GM19372 (cell line): ENCODE measurements around the gene MYH16.
"Not testable (repeated sequence)": the region's sequence is repeated elsewhere in the genome, so short reads cannot be mapped to it uniquely, and the experiment has no call there.

Experiments used
- ATAC-seq: cut with Tn5 transposase; IDR thresholded peaks from one replicate; pipeline ENCODE4 v1.9.1; 2021; ENCODE audit warnings: mild to moderate bottlenecking, low read depth, moderate library complexity; ENCODE audit not compliant: unreplicated experiment

The MYH16 gene

DNA sequence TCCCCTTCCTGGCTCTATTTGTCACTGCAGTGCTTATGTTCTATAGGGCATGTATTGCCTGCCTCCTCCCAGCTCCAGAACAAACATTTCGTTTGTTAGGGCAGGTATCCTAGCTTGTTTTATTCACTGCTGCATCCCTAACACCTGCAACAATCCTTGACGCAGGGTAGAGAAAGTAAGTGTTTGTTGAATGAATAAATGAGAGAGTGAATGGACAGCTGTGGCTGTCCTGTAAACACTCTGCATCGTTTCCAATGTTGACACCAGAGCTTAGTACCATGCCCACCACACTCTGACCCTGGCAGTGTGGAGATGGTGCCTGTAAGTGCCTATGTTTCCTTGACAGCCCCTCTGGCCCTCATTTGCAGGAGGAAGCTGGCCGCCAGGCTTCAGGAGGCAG lies 21.0 kb downstream of the MYH16 start:
- no peak for ATAC-seq

DNA sequence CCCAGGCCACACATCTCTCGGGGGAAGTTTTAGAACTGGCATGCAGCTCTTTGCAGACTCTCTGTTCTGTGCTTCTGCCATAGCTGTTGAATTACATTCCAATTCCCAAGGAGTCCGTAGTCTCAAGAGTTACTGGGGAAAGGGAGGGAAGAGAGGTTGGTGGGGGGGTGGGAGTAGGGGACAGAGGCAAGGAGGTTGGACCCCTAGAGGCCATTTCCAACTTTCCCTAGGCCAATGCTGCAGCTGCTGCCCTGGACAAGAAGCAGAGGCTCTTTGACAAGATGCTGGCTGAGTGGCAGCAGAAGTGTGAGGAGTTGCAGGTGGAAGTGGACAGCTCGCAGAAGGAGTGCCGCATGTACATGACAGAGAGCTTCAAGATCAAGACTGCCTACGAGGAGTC lies 23.8 kb downstream of the MYH16 start:
- no peak for ATAC-seq

DNA sequence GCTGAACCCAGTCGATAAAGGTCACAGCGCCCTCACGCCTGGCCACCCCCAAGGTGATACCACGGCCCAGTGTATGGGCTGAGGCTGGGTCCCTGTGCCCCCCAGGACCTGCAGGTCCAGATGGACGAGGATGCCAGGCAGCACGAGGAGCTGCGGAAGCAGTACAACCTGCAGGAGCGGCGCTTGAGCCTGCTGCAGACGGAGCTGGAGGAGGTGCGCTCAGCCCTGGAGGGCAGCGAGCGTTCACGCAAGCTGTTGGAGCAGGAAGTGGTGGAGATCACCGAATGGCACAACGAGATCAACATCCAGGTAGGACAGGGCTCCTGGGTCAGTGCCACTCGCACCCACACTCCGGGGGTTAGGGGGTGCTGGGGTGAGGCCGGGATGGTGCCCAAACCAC lies 28.9 kb downstream of the MYH16 start:
- ATAC-seq, result no peak

DNA sequence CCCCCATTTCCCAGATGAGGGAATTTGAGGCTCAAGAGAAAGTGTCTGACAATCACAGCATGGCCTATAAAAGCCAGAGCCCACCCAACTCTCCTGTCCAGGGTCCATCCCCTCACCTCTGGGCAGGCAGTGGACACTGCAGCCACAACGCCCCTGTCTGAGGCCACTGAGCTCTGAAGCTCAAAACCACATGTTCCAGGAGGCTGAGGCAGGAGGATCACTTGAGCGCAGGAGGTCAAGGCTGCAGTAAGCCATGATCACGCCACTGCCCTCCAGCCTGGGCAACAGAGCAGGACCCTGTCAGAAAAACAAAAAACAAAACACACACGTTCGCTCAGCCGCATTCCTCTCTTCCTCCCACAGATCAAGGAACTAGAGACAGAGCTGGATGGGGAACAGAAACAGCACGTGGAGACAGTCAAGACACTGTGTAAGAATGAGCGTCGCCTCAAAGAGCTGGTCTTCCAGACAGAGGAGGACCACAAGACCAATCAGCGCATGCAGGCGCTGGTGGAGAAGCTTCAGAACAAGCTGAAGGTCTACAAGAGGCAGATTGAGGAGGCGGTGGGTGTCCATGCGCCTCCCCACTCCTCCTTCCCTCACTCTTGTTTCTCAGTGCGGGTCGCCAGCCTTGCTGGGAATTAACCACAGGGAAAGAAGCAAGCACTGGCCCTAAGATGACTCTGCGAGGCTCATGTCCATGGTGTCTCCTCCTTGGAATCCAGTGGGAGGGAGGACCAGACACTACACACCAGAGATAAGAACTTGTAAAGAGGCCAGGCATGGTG lies 33.0 kb downstream of the MYH16 start:
- ATAC-seq, result no peak

DNA sequence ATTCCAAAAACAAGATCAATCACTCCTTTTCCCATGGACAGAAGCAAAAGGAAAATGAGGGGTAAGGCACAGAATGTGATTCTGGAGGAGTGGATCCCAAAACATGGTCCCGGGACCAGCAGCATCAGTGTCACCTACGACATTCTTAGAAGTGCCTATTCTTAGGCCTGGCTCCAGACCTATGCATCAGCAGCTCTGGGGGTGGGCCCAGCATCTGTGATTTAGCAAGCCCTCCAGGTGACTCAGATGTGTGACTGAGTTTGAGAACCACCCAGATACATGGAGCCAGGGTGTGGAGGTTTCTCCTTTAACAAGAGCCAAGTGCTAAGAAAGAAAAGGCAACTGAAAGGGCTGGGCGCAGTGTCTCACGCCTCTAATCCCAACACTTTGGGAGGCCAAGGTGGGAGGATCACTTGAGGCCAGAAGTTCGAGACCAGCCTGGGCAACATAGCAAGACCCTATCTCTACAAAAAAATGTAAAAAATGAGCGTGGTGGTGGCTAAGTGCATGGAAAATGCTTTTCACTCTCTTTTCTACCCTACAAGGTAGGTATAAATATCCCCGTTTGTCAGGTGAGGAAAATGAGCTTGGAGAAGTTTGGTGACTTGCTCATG lies 35.9 kb downstream of the MYH16 start:
- ATAC-seq, result no peak

DNA sequence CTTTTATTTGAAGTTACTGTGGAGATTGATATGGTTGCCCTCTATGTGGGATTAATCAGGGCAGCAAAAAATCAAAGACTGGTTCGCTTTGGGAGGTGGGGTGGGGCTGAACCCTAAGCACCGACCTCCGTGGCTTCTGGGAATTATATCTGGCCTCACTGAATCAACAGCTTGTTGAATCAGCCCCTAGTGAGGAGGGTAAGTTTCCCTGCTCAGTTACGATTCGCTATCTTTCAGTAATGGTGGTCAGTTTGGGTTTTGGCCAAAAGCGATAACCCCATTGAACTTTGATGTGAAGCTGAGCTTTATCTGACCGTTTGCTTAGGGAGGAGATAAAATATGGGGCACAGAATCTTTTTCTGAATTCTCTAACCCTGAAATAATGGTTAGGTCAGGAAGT lies 36.5 kb downstream of the MYH16 start:
- ATAC-seq, result no peak

DNA sequence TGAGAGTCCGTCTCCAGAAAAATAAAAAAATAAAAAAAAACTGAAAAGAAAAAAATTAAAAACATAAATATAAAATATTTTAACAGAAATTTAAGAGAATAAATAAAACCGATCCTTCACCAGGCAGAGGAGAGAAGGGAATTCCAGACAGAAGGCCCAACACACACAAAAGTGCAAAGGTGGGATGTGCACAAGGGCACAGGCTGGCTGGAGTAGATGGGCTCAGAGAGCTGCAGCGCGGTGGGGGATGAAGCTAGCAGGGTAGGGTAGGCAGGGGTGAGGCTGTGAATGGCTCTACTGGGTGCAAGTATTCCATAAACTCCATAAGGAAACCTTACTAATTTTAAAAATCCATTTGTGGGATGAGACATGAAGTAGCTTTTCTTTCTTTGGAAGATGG lies 37.4 kb downstream of the MYH16 start:
- ATAC-seq, result no peak

DNA sequence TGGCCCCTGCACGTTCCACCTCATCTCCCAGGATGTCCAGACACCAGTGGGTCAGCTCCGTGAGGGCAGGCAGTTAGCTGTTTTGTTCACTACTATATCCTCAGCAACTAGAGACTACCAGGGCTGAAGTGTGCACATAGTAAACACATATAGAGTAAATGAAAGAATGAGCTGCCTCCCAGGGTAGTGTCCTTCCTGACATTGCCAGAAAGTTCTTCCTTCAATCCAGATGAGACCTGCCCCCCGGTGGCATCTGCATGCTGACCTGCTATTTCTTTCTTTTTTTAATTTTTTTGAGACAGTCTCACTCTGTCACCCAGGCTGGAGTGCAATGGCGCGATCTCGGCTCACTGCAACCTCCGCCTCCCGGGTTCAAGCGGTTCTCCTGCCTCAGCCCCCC lies 39.1 kb downstream of the MYH16 start:
- no peak for ATAC-seq

DNA sequence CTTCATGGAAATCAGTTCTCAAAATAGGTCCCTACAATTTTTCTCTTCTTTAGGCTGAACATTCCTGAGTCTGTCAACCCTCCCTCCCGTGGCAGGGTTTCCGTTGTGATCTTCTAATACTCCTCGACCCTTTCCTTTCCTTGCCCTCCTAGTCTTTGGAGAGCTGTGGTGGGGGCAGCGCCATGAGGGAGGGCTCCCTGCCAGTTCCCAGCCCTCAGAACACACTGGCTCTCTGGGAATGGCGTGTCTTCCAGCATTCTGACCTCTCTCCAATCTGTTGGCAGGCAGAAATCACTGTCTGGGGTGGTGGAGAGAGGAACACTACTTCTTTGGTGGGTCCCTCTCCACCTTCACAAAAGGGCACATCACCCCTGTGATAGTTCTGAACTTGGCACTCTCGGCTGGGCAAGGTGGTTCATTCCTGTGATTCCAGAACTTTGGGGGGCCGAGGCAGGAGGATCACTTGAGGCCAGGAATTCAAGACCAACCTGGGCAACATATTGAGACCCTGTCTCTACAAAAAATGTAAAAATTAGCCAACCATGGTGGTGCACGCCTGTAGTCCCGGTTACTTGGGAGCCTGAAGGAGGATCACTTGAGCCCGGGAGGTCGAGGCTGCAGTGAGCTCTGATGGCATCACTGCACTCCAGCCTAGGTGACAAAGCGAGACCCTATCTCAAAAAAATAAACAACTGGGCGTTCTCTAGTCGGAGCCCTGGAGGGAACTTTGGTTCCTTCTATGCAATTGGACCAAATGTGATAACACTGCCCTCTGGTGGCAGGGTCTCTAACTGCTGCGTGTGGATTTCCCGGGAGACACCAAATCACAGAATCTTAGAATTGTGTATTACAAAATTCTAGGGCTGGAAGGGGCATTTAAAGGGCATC lies 39.9 kb downstream of the MYH16 start:
- ATAC-seq, result no peak

DNA sequence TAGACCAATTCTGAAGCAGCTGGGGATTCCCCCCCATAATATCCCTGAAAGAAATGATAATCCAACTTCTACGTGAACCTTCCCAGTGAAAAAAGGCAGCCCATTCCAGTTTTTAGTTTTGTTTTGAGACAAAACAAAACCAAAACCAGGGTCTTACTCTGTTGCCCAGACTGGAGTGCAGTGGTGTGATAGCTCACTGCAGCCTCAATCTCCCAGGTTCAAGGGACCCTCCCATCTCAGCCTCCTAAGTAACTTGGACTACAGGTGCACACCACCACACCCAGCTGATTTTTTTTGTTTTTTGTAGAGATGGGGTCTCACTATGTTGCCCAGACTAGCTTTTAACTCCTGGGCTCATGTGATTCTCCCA lies 40.5 kb downstream of the MYH16 start:
- no peak for ATAC-seq

DNA sequence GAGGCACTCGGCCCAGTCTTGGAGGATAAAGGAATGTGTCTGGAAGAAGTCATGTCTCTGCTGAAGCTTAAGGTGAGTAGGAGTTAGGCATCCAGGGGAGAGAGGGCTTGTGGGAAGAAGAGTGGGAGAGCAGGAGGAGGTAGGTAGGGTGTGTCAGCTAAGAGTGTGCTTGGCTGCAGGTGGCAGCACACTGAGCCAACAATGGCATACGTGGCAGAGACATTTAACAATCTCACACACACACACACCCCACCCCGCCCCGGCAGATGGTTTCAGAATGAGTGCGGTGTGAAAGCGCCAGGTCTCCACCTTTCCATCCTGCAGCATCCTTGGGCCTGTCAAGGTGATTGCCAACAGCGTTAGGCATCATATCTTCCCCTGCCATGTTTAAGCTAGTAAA lies 41.9 kb downstream of the MYH16 start:
- no peak for ATAC-seq

DNA sequence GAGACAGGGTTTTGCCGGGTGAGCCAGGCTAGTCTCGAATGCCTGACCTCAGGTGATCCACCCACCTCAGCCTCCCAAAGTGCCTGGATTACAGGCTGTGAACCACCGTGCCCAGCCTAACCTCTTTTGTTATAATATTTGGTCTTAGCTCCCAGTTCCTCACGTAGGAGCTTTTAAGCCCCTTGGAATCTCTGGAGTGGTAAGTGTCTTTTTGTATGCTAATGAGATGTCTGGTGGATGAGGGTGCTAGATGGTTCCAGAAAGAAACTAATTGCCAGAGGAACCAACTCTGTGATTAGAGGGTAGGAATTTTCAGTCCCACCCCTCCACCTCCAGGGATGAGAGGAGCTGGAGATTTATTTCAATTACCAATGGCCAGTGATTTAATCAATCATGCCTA lies 47.7 kb downstream of the MYH16 start:
- ATAC-seq, result no peak

DNA sequence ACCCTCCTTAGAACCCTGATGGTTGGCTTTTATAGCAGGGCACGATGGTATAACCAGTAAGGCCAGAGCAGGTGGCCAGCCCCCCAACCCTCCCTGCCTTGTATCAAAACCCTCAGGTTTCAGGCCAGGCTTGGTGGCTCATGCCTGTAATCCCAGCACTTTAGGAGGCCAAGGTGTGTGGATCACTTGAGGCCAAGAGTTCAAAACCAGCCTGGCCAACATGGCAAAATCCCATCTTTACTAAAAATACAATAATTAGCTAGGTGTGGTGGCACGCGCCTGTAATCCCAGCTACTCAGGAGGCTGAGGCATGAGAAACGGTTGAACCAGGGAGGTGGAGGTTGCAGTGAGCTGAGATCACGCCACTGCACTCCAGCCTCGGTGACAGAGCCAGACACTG lies 50.0 kb downstream of the MYH16 start:
- ATAC-seq, result not testable (repeated sequence)

DNA sequence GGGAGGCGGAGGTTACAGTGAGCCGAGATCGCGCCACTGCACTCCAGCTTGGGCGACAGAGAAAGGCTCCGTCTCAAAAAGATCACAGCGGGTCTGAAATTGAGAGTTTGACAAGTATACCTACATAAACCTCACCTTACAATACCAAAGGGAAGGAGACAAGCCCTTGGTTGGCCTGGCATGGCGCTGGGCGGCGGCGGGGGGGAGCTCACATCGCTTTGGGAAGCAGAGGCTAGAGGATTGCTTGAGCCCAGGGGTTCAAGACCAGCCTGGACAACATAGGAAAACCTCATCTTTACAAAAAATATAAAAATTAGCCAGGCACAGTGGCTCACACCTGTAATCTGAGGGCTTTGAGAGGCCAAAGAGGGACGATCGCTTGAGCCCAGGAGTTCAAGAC lies 51.9 kb downstream of the MYH16 start:
- ATAC-seq, result no peak

DNA sequence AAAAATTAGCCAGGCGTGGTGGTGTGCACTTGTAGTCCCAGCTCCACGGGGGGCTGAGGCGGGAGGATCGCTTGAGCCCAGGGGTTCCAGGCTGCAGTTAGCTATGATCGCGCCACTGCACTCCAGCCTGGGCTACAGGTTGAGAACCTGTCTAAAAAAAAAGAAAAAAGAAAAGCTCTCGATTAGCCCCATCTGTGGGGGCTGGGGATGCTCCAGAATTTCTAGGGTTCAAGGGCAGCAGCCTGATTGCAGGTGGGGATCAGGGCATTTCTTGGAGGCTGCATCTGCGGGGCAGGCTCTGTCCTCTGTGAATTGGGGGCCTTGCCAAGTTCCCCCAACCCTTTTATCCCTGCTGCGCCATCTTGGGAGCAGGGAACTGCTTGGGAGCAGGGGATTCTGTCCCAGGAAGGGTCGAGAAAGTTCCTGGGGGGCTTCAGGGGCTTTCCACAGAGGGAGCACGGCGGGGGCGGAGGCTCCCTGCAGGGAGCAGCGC lies 52.4 kb downstream of the MYH16 start:
- no peak for ATAC-seq

DNA sequence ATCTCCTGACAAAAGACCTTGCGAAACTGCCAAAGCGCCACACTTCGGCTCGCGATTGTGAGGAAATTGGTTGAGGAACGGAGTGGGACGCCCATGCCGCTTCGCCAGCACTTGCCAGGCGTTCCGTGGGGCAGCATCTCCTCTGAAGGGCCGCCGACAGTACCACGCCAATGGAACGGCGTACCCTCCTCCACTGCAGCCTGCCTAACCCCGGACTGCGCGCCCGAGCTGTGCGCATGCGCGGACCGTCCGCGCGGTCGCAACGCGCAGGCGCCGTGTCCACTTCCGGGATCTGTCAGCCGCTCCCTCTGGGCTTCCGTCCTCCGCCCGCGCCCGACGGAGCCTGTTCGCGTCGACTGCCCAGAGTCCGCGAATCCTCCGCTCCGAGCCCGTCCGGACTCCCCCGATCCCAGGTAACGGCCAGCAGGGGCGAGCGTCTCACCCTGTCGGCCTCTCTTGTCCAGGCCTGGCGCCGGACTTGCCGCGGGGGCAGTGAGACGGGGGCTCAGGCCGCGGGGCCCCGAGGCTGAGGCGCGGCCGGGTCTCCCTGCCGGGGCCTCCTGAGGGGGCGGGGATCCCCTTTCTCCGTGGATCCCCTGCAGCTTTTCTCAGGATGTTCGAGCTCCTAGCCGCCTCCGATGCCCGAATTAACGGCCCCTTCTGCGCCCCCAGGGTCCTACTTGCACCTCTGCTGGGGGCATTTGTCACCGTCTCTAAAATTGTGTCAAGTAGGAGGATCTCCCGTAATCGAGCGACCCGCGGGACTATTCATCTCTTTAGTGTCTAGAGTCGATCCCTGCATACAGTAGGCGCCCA lies 53.2 kb downstream of the MYH16 start, which contains the start of gene ARPC1A:
Gene ARPC1A, plus strand, starts transcription at position 307 of the 816 bp plus-strand sequence. CDS start 7,456 bp downstream, outside the sequence.
- ATAC-seq, result peak; percentile 93

DNA sequence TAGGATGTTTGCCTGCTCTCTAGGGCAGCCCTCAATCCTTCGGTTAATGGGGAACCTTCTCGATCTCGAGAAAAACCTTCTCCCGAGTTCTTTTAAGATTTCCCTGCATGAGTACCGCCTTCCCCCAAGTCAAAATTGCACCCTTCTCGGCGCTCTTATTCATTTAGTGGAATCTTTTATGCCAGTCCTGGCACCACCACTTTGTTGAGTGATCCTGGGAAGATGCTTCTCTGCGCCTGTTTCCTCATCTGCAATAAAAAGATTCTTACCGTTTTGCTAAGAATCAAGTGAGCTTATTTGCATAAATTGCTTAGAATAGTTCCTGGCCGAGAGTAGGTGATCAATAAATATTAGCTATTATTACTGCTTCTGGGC lies 53.8 kb downstream of the MYH16 start:
- ATAC-seq, result no peak

DNA sequence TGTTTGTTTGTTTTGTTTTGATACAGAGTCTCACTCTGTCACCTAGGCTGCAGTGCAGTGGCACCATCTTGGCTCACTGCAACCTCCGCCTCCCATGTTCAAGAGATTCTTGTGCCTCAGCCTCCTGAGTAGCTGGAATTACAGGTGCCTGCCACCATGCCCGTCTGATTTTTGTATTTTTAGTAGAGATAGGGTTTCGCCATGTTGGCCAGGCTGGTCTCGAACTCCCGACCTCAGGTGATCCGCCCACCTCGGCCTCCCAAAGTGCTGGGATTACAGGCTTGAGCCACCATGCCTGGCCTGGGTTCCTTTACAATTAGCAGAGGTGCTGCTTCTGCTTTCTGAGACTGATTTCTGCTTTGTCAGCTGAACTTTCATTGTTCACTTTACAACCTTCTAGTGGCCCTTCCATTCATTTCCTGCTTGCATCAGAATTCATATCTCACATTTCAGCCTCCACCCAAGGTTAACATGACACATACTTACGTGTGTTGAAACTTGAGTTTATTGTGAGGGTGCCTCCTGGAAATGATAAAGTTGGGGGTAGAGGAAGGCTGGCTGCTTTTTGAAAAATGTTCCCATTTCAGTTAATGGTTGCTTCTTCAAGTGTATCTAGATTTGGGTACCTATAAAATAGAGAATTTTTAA lies 57.8 kb downstream of the MYH16 start:
- not testable (repeated sequence) for ATAC-seq

DNA sequence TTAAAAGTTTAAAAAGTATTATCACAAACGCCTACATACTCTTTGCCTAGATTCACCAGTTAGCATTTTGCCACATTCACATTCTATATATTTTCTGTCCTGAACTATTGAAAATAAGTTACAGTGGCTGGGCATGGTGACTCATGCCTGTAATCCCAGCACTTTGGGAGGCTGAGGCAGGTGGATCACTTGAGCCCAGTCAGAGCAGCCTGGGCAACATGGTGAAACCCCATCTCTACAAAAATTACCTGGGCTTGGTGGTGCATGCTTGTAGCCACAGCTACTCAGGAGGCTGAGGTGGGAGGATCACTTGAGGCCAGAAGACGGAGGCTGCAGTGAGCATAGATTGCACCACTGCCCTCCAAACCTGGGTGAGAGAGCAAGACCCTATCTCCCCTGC lies 58.4 kb downstream of the MYH16 start:
- ATAC-seq, result no peak

DNA sequence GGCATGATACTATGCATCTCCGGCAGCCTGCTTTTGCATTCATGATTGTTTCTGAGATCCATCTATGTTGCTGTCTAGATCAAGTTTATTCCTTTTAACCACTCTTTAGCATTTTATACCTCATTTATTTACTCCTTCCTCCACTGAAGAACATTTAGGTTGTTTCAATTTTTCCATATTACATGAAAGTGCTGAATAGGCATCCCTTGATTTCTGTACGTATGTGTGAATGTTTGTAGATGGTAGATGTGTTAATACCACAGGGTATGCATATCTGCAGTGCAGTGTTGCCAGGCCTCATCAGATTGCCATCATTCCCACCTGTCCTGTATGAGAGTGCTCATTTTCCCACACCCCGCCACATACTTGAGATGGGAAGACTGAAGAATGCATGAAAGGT lies 67.0 kb downstream of the MYH16 start:
- no peak for ATAC-seq
